Endothelial cell (in vitro differentiated cells): Measurements from ENCODE around the gene IQGAP2. TPM values are rescaled to one million over a fixed set of nuclear protein-coding genes. Genes with fewer than 3 reads are reported as not detected.

Experiments used
- DNase-seq: peaks from one replicate; pipeline ENCODE4 v3.0.0; 2021; ENCODE audit warnings: low spot score
- H3K27ac Mint-ChIP-seq: one replicate; pipeline ENCODE4 v1.8.0; 2021; ENCODE audit warnings: mixed read lengths, inconsistent platforms; ENCODE audit not compliant: unreplicated experiment
- H3K27me3 Mint-ChIP-seq: one replicate; pipeline ENCODE4 v1.8.0; 2021; ENCODE audit warnings: mild to moderate bottlenecking, moderate library complexity, mixed read lengths, inconsistent platforms; ENCODE audit not compliant: unreplicated experiment
- H3K36me3 Mint-ChIP-seq: one replicate; pipeline ENCODE4 v1.8.0; 2021; ENCODE audit warnings: mild to moderate bottlenecking, low read depth, mixed read lengths, inconsistent platforms; ENCODE audit not compliant: unreplicated experiment
- H3K4me1 Mint-ChIP-seq: one replicate; pipeline ENCODE4 v1.8.0; 2021; ENCODE audit warnings: mild to moderate bottlenecking, mixed read lengths, inconsistent platforms; ENCODE audit not compliant: unreplicated experiment
- H3K4me3 Mint-ChIP-seq: one replicate; pipeline ENCODE4 v1.8.0; 2021; ENCODE audit warnings: mild to moderate bottlenecking, mixed read lengths, inconsistent platforms; ENCODE audit not compliant: unreplicated experiment
- H3K9me3 Mint-ChIP-seq: one replicate; pipeline ENCODE4 v1.8.0; 2021; ENCODE audit warnings: mixed read lengths, inconsistent platforms; ENCODE audit not compliant: unreplicated experiment
- total RNA-seq: library from RNA; stranded (reverse); fragmentation: NEBNext Ultra II Directional; extraction: Animal tissue kit (Norgen Biotek cat#: 25700); gene quantifications from one replicate; pipeline ENCODE4 v1.2.1, GENCODE V29; 2021; ENCODE audit not compliant: unreplicated experiment
- TF ChIP-seq, protein P1 (sequence below): fragments of 200-600 bp; sonication (generic); IDR thresholded peaks from one replicate; pipeline ENCODE4 v1.5.0; 2021; ENCODE audit warnings: antibody characterized with exemption; ENCODE audit not compliant: unreplicated experiment

IQGAP2 gene
- total RNA-seq, 1 donor from 2014 or later = 43.4 TPM

DNA sequence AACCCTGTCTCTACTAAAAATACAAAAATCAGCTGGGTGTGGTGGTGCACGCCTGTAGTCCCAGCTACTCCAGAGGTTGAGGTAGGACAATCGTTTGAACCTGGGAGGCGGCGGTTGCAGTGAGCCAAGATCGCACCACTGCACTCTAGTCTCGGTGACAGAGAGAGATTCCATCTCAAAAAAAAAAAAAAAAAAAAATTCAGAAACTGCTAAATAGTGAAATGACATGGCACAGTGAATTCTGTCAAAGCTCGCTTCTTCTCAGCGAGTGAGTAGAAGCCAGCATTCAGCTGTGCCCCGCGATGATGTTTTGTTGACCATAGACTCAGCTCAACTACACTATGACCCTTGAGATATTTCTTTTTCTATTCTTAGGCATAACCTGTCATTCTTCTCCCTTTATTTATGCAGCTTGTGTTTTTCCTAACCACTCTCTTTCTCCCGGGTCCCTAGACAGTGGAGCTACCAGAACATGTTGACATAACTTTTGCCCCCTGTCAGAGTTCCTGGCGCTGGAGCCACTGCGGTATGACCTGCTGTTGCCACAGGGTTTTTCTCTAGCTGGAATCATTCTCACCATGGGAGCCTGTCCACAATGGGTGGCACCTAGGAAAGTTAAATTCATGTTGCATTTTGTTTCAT is 13.5 kb upstream of the IQGAP2 start:
- TF ChIP-seq, protein P1, sequence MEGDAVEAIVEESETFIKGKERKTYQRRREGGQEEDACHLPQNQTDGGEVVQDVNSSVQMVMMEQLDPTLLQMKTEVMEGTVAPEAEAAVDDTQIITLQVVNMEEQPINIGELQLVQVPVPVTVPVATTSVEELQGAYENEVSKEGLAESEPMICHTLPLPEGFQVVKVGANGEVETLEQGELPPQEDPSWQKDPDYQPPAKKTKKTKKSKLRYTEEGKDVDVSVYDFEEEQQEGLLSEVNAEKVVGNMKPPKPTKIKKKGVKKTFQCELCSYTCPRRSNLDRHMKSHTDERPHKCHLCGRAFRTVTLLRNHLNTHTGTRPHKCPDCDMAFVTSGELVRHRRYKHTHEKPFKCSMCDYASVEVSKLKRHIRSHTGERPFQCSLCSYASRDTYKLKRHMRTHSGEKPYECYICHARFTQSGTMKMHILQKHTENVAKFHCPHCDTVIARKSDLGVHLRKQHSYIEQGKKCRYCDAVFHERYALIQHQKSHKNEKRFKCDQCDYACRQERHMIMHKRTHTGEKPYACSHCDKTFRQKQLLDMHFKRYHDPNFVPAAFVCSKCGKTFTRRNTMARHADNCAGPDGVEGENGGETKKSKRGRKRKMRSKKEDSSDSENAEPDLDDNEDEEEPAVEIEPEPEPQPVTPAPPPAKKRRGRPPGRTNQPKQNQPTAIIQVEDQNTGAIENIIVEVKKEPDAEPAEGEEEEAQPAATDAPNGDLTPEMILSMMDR = no peak
- Mint-ChIP-seq H3K9me3 (no peaks in the 10 kb centered on the region), H3K4me3 (no peak overlapping the region), H3K27ac (no peak overlapping the region), H3K27me3 (no peaks in the 10 kb centered on the region), H3K4me1 (peaks cover 28% of the 10 kb centered on the region), H3K36me3 (no peaks in the 10 kb centered on the region)
- no peak for DNase-seq

DNA sequence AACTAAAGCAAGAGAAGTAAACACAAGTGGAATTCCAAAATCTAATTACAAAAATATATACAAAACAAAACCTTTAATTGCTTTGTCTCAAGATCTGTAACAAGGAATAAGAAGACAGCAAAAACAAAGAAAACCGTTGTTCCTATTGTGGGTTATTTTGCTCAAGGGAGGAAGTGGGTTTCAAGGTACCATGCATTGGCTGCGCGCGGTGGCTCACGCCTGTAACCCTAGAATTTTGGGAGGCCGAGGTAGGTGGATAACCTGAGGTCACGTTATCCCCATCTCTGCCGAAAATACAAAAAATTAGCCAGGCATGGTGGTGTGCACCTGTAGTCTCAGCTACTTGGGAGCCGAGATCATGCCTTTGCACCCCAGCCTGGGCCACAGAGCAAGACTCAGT is 12.1 kb upstream of the IQGAP2 start:
- peaks cover 28% of the 10 kb centered on the region for H3K4me1 Mint-ChIP-seq
- no peaks in the 10 kb centered on the region for H3K36me3 Mint-ChIP-seq
- no peaks in the 10 kb centered on the region for H3K27me3 Mint-ChIP-seq

DNA sequence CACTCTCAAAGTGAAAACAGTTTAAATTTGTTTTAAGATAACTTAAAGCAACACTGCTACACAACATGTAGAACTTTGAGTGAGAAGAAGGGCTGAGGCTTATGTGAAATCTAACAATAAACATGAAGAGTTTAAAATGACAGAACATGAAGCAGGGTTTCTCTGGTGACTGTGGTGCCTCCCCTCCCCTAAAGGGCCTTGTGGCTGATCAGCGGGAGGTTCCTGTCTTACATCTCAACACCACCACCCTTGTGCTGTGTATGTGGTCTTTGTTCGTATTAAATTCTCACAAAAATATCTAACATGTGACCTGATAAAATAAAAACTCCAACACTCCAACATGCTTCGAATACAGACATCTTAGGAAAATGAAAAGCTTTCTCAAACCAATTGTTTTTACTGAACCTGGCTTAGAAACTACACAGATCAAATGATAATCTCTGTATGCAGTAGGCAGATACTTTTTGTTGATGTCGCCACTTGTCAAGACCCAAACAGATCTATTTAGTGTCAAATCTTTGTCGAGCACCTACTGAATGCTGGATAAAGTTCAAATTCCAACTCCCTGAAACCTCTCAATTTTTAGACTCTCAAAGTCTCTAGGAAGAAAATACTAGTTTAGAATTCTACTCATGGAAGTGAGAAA is 9.9 kb upstream of the IQGAP2 start:
- Mint-ChIP-seq H3K27ac (no peak overlapping the region), H3K4me1 (peaks cover 28% of the 10 kb centered on the region), H3K36me3 (no peaks in the 10 kb centered on the region), H3K4me3 (no peak overlapping the region), H3K27me3 (no peaks in the 10 kb centered on the region), H3K9me3 (no peaks in the 10 kb centered on the region)
- no peak for DNase-seq
- TF ChIP-seq, protein P1 = no peak

More for the DNA sequence above, 12.1 kb upstream of the IQGAP2 start:
- TF ChIP-seq, protein P1 = no peak
- no peak overlapping the region for H3K4me3 Mint-ChIP-seq
- no peaks in the 10 kb centered on the region for H3K9me3 Mint-ChIP-seq
- no peak for DNase-seq
- no peak overlapping the region for H3K27ac Mint-ChIP-seq

DNA sequence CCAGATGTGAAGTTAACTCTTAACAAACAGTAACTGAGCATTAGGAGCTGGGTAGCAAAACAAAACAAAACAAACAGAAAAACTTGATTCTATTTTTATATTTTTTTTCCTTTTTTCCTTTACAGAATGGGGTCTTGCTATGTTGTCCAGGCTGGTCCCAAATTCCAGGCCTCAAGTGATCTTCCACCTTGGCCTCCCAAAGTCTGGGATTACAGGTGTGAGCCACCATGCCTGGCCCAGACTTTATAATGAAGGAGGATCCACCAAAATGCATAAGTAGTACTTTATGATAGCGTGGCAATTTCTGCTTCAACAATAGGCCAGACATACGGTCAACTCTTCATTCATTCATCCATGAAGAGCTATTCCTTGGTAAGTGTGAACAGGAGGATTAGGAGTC is 5.9 kb upstream of the IQGAP2 start:
- no peak for DNase-seq
- no peaks in the 10 kb centered on the region for H3K9me3 Mint-ChIP-seq
- no peaks in the 10 kb centered on the region for H3K36me3 Mint-ChIP-seq
- H3K27ac Mint-ChIP-seq = no peak overlapping the region
- TF ChIP-seq, protein P1 = no peak
- no peaks in the 10 kb centered on the region for H3K27me3 Mint-ChIP-seq
- H3K4me1 Mint-ChIP-seq = peaks cover 12% of the 10 kb centered on the region
- H3K4me3 Mint-ChIP-seq = no peak overlapping the region

GRCh38 chr5:76399268-76399667 is 3.8 kb upstream of the IQGAP2 start:
- no peaks in the 10 kb centered on the region for H3K9me3 Mint-ChIP-seq
- TF ChIP-seq, protein P1 = no peak
- peaks cover 2% of the 10 kb centered on the region for H3K27me3 Mint-ChIP-seq
- no peak overlapping the region for H3K27ac Mint-ChIP-seq
- H3K4me3 Mint-ChIP-seq = no peak overlapping the region
- no peaks in the 10 kb centered on the region for H3K36me3 Mint-ChIP-seq
- peaks cover 5% of the 10 kb centered on the region for H3K4me1 Mint-ChIP-seq
- DNase-seq = no peak
